KG1 (cell line): Measurements from ENCODE around the gene MYL10.

Experiments
- DNase-seq: peaks from one replicate; lab custom pipeline; 2025; lab: John Stamatoyannopoulos, UW

Gene MYL10

GRCh38 chr7:101595766-101596537 is 33.1 kb downstream of the MYL10 start:
- no peak for DNase-seq

GRCh38 chr7:101595246-101595645 is 33.9 kb downstream of the MYL10 start:
- no peak for DNase-seq

GRCh38 chr7:101594790-101595189 is 34.3 kb downstream of the MYL10 start:
- DNase-seq: no peak

- no peak for DNase-seq
Measured at GRCh38 chr7:101593556-101593955, 35.5 kb downstream of the MYL10 start.

- DNase-seq: no peak
Measured at GRCh38 chr7:101591504-101591903, 37.6 kb downstream of the MYL10 start.

GRCh38 chr7:101590663-101591435 is 38.2 kb downstream of the MYL10 start:
- DNase-seq: no peak

- DNase-seq: no peak
Measured at GRCh38 chr7:101589976-101590662, 39.0 kb downstream of the MYL10 start.

- no peak for DNase-seq
Measured at GRCh38 chr7:101589052-101589451, 40.0 kb downstream of the MYL10 start.

GRCh38 chr7:101588131-101588935 is 40.8 kb downstream of the MYL10 start:
- no peak for DNase-seq

GRCh38 chr7:101586906-101587677 is 42.0 kb downstream of the MYL10 start:
- DNase-seq: no peak

GRCh38 chr7:101586078-101586905 is 42.8 kb downstream of the MYL10 start:
- no peak for DNase-seq

GRCh38 chr7:101582971-101583370 is 46.1 kb downstream of the MYL10 start:
- no peak for DNase-seq

GRCh38 chr7:101581891-101582290 is 47.2 kb downstream of the MYL10 start:
- DNase-seq: no peak

- DNase-seq: no peak
Measured at GRCh38 chr7:101580596-101580995, 48.5 kb downstream of the MYL10 start.

GRCh38 chr7:101578552-101578951 is 50.5 kb downstream of the MYL10 start:
- no peak for DNase-seq

GRCh38 chr7:101576998-101577397 is 52.1 kb downstream of the MYL10 start:
- no peak for DNase-seq

- DNase-seq: peak; percentile 1
Measured at GRCh38 chr7:101575721-101576120, 53.4 kb downstream of the MYL10 start.

- DNase-seq: no peak
Measured at GRCh38 chr7:101575168-101575567, 53.9 kb downstream of the MYL10 start.

GRCh38 chr7:101572156-101572555 is 56.9 kb downstream of the MYL10 start:
- no peak for DNase-seq

- DNase-seq: no peak
Measured at GRCh38 chr7:101567230-101567629, 61.9 kb downstream of the MYL10 start.
